Nephron (organoid): ENCODE results near the gene ZMYM2.

Experiments
- H3K27ac Mint-ChIP-seq, 3 experiments: 2 replicates each; pipeline ENCODE4 v1.8.0; 2020; ENCODE audit warnings: mixed read lengths in 3 of 3, mild to moderate bottlenecking in 2 of 3, moderate library complexity in 1 of 3
- H3K27me3 Mint-ChIP-seq: 2 replicates; pipeline ENCODE4 v1.8.0; 2021; ENCODE audit warnings: low read depth, mild to moderate bottlenecking, moderate library complexity, mixed read lengths
- H3K36me3 Mint-ChIP-seq: 2 replicates; pipeline ENCODE4 v1.8.0; 2020; ENCODE audit warnings: low read depth, mixed read lengths
- H3K4me1 Mint-ChIP-seq: 2 replicates; pipeline ENCODE4 v1.8.0; 2020; ENCODE audit warnings: mixed read lengths
- H3K4me3 Mint-ChIP-seq, 3 experiments: 2 replicates each; pipeline ENCODE4 v1.8.0; 2020; ENCODE audit warnings: mild to moderate bottlenecking in 3 of 3, mixed read lengths in 3 of 3, moderate library complexity in 2 of 3
- H3K9me3 Mint-ChIP-seq: 2 replicates; pipeline ENCODE4 v1.8.0; 2020; ENCODE audit warnings: mixed read lengths
- TF ChIP-seq, protein P1 (sequence below), 3 experiments: fragments of 200-600 bp; sonication (generic); IDR thresholded peaks; one replicate each; pipeline ENCODE4 v1.5.0; 2021; ENCODE audit warnings: antibody characterized with exemption in 3 of 3; ENCODE audit not compliant: unreplicated experiment in 3 of 3

The ZMYM2 gene

DNA sequence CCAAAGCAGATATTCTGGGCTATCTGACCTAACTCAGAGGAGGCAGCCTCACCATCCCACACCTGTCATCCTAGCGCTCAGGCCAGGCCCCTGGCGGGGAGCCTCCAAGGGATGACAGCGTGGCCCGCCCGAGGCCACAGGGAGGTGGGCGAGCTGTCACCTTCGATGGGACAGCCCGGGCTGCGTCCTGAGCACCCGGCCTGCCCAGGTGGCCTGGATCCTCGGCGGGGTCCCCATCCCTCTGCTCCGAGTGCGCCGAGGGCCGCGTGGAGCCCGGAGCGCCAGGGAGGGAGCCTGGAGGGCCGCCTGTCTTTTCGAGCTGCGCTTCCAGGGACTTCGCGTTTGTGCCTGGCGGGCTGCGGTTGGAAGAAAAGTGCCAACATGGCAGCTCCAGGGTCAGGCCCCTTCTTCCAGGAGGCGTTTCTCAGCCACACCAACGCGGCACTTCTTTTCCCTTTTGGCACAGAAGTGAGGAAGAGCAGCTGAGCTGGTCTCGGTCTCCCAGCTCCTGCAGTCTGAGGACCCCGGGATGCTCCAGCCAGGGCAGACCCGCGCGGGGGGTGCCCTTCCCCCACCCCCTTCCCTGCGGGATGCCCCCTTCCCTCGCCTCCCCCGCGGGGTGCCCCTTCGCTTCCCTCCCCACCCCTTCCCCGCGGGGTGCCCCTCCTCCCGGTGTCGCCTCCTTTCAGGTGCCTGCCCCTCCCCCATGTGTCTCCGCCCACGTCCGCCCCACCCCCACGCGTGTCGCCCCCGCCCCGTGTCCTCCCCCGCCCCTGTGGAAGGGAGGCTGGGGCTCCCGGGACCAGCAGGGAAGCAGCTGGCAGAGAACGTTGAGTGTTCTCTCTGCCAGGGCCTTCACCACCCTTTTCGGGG lies 160.0 kb downstream of the ZMYM2 start:
- Mint-ChIP-seq H3K27me3 (peaks cover 3% of the 10 kb centered on the region), H3K4me3 (peak overlapping the region; percentile 80 to 85 (median 84)), H3K4me1 (peaks cover 20% of the 10 kb centered on the region), H3K9me3 (no peaks in the 10 kb centered on the region), H3K27ac (peak overlapping the region; percentile 91 to 93 (median 91)), H3K36me3 (no peaks in the 10 kb centered on the region)
- TF ChIP-seq, protein P1, sequence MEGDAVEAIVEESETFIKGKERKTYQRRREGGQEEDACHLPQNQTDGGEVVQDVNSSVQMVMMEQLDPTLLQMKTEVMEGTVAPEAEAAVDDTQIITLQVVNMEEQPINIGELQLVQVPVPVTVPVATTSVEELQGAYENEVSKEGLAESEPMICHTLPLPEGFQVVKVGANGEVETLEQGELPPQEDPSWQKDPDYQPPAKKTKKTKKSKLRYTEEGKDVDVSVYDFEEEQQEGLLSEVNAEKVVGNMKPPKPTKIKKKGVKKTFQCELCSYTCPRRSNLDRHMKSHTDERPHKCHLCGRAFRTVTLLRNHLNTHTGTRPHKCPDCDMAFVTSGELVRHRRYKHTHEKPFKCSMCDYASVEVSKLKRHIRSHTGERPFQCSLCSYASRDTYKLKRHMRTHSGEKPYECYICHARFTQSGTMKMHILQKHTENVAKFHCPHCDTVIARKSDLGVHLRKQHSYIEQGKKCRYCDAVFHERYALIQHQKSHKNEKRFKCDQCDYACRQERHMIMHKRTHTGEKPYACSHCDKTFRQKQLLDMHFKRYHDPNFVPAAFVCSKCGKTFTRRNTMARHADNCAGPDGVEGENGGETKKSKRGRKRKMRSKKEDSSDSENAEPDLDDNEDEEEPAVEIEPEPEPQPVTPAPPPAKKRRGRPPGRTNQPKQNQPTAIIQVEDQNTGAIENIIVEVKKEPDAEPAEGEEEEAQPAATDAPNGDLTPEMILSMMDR (IDR thresholded peaks at IDR 0.05; ENCODE audit: unreplicated experiment in 3 of 3): peak in 2 of 3 experiments; percentile 26 to 41

GRCh38 chr13:20119960-20120359 lies 161.4 kb downstream of the ZMYM2 start:
- Mint-ChIP-seq H3K36me3 (no peaks in the 10 kb centered on the region), H3K4me3 (peak overlapping the region; percentile 74 to 85 (median 80)), H3K9me3 (no peaks in the 10 kb centered on the region), H3K27ac (peak overlapping the region; percentile 91 to 93 (median 91)), H3K4me1 (peaks cover 25% of the 10 kb centered on the region), H3K27me3 (peaks cover 3% of the 10 kb centered on the region)
- TF ChIP-seq, protein P1 (IDR thresholded peaks at IDR 0.05; ENCODE audit: unreplicated experiment in 3 of 3): no peak

DNA sequence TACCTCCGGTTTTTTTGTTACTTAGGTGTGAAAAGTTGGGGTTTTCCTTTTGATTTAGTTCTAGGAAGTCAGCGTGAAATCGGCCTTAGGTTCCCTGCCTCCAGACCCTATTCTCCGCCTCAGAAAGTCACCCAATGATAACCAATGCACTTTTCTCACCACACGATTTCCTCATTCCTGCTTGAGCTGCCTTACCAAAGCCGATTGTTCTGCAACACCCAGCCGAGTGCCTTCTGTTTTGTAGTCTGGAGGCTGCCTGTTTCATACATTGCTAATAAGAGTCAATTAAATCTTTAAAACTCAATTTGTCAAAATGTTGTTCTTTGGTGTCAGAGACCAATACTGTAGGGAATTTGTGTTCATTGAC lies 162.6 kb downstream of the ZMYM2 start:
- H3K27me3 Mint-ChIP-seq: peaks cover 11% of the 10 kb centered on the region
- no peaks in the 10 kb centered on the region for H3K9me3 Mint-ChIP-seq
- peak overlapping the region; percentile 47 to 69 (median 59) for H3K27ac Mint-ChIP-seq
- H3K36me3 Mint-ChIP-seq: no peaks in the 10 kb centered on the region
- peak overlapping the region; percentile 36 to 47 (median 36) for H3K4me3 Mint-ChIP-seq
- peaks cover 31% of the 10 kb centered on the region for H3K4me1 Mint-ChIP-seq
- TF ChIP-seq, protein P1 (IDR thresholded peaks at IDR 0.05; ENCODE audit: unreplicated experiment in 3 of 3): no peak

DNA sequence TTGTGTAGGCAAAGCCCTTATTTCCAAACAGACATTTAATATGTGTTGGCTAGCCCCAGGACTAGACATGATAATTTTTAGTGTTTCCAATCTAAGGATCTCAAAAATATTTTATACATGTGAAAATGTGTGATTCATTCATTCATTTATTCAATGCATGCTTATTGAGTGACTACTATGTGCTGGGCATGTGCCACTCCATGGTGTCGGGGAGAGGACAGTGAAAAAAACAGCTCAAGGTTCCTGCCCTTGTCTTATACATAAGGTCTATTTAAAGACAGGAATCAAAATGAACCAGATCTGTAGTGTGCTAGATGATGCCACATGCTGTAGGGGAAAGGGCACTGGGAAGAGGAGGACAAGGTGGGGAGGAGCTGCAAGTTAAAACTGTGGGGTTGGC lies 165.8 kb downstream of the ZMYM2 start:
- Mint-ChIP-seq H3K4me3 (peak overlapping the region in 1 of 3 experiments; percentile 7), H3K27ac (peak overlapping the region in 2 of 3 experiments; percentile 11 to 21), H3K36me3 (no peaks in the 10 kb centered on the region), H3K27me3 (peaks cover 20% of the 10 kb centered on the region), H3K4me1 (peaks cover 27% of the 10 kb centered on the region), H3K9me3 (no peaks in the 10 kb centered on the region)
- TF ChIP-seq, protein P1 (IDR thresholded peaks at IDR 0.05; ENCODE audit: unreplicated experiment in 3 of 3): no peak

GRCh38 chr13:20125129-20125782 lies 166.7 kb downstream of the ZMYM2 start:
- Mint-ChIP-seq H3K36me3 (no peaks in the 10 kb centered on the region), H3K9me3 (no peaks in the 10 kb centered on the region)

More at GRCh38 chr13:20125129-20125782, 166.7 kb downstream of the ZMYM2 start:
- Mint-ChIP-seq H3K27me3 (peaks cover 20% of the 10 kb centered on the region), H3K4me3 (peak overlapping the region; percentile 4 to 69 (median 47)), H3K4me1 (peaks cover 18% of the 10 kb centered on the region), H3K27ac (no peak overlapping the region)
- TF ChIP-seq, protein P1 (IDR thresholded peaks at IDR 0.05; ENCODE audit: unreplicated experiment in 3 of 3): no peak
